Fibroblast of lung (primary cell): ENCODE measurements around the gene CLCN7. TPM values are rescaled to one million over a fixed set of nuclear protein-coding genes. Genes with fewer than 3 reads are reported as not detected.

Experiments used
- DNase-seq, 2 donors: peaks; one replicate each; pipeline versions ENCODE4 v3.0.0 to v3.0.0-alpha.2; 2010; ENCODE audit warnings: low read depth in 2 of 2
- H2AFZ ChIP-seq: 2 replicates; pipeline ENCODE4 v1.5.1; 2012; ENCODE audit warnings: low read length, control low read depth, inconsistent platforms
- H3K27ac ChIP-seq: 2 replicates; pipeline ENCODE4 v1.5.1; 2011; ENCODE audit warnings: low read length, control low read depth; ENCODE audit not compliant: insufficient read depth
- H3K27me3 ChIP-seq: 2 replicates; pipeline ENCODE4 v1.5.1; 2011; ENCODE audit warnings: mild to moderate bottlenecking, low read length; ENCODE audit not compliant: control insufficient read depth, insufficient read depth
- H3K36me3 ChIP-seq: 2 replicates; pipeline ENCODE4 v1.5.1; 2011; ENCODE audit warnings: low read length; ENCODE audit not compliant: control insufficient read depth, insufficient read depth
- H3K4me1 ChIP-seq: 2 replicates; pipeline ENCODE4 v1.5.1; 2011; ENCODE audit warnings: low read length; ENCODE audit not compliant: control insufficient read depth, insufficient read depth; ENCODE audit errors: extremely low read depth
- H3K4me2 ChIP-seq: 2 replicates; pipeline ENCODE4 v1.5.1; 2011; ENCODE audit warnings: low read length, control low read depth; ENCODE audit not compliant: insufficient read depth; ENCODE audit errors: extremely low read depth
- H3K4me3 ChIP-seq, 4 experiments: fragments of 200-600 bp in 1 of 4; sonication (generic) in 1 of 4; replicated peaks in 1 of 4; 2 replicates each; pipeline ENCODE4 v1.5.1; 2011 to 2016; ENCODE audit warnings: low read length in 4 of 4, low read depth in 3 of 4, mild to moderate bottlenecking in 3 of 4, control low read depth in 2 of 4, inconsistent platforms in 1 of 4, mixed read lengths in 1 of 4; ENCODE audit not compliant: insufficient read depth in 1 of 4; ENCODE audit errors: control extremely low read depth in 1 of 4
- H3K79me2 ChIP-seq: 2 replicates; pipeline ENCODE4 v1.5.1; 2012; ENCODE audit warnings: mild to moderate bottlenecking, low read length, inconsistent platforms; ENCODE audit not compliant: control insufficient read depth, insufficient read depth
- H3K9ac ChIP-seq: 2 replicates; pipeline ENCODE4 v1.5.1; 2011; ENCODE audit warnings: mild to moderate bottlenecking, low read length, control low read depth; ENCODE audit not compliant: insufficient read depth
- H3K9me3 ChIP-seq: 2 replicates; pipeline ENCODE4 v1.5.1; 2012; ENCODE audit warnings: low read depth, low read length; ENCODE audit not compliant: control insufficient read depth, insufficient read depth
- H4K20me1 ChIP-seq: 2 replicates; pipeline ENCODE4 v1.5.1; 2011; ENCODE audit warnings: low read length; ENCODE audit not compliant: control insufficient read depth, insufficient read depth; ENCODE audit errors: extremely low read depth
- EZH2 ChIP-seq: IDR thresholded peaks from 2 replicates; pipeline ENCODE4 v1.5.1; 2012; ENCODE audit warnings: low read length, control low read depth, mild to moderate bottlenecking; ENCODE audit errors: missing control alignments
- polyA plus RNA-seq, 2 donors: library from polyadenylated mRNA; depleted of rRNA in 1 of 2; stranded (reverse) in 1 of 2; unstranded in 1 of 2; fragments of >200 nt; gene quantifications; 2 replicates each; pipeline ENCODE4 v1.2.1, GENCODE V29; 2011 to 2012; ENCODE audit warnings: missing spikeins in 1 of 2
- total RNA-seq: library from RNA; depleted of rRNA; stranded (reverse); fragments of >200 nt; gene quantifications from 2 replicates; pipeline ENCODE4 v1.2.1, GENCODE V29; 2014
- TF ChIP-seq, protein P1 (sequence below), 2 donors: IDR thresholded peaks in 1 of 2; conservative IDR thresholded peaks in 1 of 2; 1 replicate in 1 of 2; 2 replicates in 1 of 2; pipeline ENCODE4 v1.5.1; 2011 to 2012; ENCODE audit warnings: low read length in 2 of 2, control low read depth in 1 of 2, inconsistent platforms in 1 of 2, low read depth in 1 of 2, mild to moderate bottlenecking in 1 of 2

Gene CLCN7
- total and polyA plus RNA-seq, 2 donors (not counting 1 experiment from before 2014, with no cell fraction given) = 25.0 to 83.4 TPM

DNA sequence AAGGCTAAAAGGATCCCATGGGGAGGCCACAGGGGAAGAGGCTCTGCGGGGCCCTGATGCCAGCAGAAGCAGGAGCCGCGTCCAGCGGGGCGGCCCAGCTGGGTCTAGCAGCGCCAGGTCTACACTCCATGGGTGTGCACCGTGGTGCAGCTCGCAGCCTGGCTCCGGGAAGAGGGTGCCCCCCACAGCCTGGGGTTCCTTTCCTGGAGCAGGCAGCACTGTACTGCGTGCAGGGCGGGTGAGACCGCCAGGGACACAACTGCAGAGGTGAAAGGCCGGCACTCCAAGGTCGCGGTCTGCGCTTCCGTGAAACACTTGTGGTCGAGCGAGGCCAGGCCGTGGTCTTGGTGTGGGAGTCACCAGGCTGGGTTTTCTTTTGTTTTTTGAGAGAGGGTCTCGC lies 24.0 kb downstream of the CLCN7 start:
- H3K79me2 ChIP-seq = no peaks in the 10 kb centered on the region
- H2AFZ ChIP-seq = no peak overlapping the region
- DNase-seq = no peak
- no peak overlapping the region for H3K9ac ChIP-seq
- TF ChIP-seq EZH2 = no peak
- TF ChIP-seq, protein P1, sequence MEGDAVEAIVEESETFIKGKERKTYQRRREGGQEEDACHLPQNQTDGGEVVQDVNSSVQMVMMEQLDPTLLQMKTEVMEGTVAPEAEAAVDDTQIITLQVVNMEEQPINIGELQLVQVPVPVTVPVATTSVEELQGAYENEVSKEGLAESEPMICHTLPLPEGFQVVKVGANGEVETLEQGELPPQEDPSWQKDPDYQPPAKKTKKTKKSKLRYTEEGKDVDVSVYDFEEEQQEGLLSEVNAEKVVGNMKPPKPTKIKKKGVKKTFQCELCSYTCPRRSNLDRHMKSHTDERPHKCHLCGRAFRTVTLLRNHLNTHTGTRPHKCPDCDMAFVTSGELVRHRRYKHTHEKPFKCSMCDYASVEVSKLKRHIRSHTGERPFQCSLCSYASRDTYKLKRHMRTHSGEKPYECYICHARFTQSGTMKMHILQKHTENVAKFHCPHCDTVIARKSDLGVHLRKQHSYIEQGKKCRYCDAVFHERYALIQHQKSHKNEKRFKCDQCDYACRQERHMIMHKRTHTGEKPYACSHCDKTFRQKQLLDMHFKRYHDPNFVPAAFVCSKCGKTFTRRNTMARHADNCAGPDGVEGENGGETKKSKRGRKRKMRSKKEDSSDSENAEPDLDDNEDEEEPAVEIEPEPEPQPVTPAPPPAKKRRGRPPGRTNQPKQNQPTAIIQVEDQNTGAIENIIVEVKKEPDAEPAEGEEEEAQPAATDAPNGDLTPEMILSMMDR (conservative IDR thresholded peaks at IDR 0.05 in 1 of 2, IDR thresholded peaks at IDR 0.05 in 1 of 2; ENCODE audit: low read depth in 1 of 2, low read length in 2 of 2) = no peak
- H3K9me3 ChIP-seq = no peaks in the 10 kb centered on the region
- H3K4me1 ChIP-seq = no peaks in the 10 kb centered on the region
- no peak overlapping the region for H3K4me2 ChIP-seq
- H3K27ac ChIP-seq = no peak overlapping the region
- H3K27me3 ChIP-seq = no peaks in the 10 kb centered on the region
- H3K36me3 ChIP-seq = peaks cover 22% of the 10 kb centered on the region
- no peaks in the 10 kb centered on the region for H4K20me1 ChIP-seq
- no peak overlapping the region for H3K4me3 ChIP-seq

DNA sequence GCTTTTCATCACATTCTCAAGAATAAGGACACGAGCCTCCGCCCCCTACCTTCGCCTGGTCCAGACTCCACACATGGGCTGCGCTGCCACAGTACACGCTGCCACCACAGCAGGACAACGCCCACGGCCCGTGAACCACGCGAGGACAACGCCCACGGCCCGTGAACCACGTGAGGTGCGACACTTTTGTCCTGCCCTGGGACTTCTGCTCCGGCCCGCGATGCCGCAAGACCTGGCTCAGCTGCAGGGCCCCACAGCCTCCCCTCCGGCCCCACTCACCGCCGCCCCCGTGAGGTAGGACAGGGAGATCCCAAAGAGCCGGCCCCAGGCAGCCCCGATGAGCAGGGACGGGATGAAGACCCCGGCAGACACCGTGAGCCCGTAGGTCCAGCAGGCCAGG lies 24.6 kb downstream of the CLCN7 start:
- H3K9ac ChIP-seq = no peak overlapping the region
- H3K27me3 ChIP-seq = no peaks in the 10 kb centered on the region
- H3K9me3 ChIP-seq = no peaks in the 10 kb centered on the region
- H4K20me1 ChIP-seq = no peaks in the 10 kb centered on the region
- H3K4me3 ChIP-seq = no peak overlapping the region
- no peak overlapping the region for H3K27ac ChIP-seq
- no peak overlapping the region for H3K4me2 ChIP-seq
- H2AFZ ChIP-seq = no peak overlapping the region
- no peak for TF ChIP-seq EZH2
- TF ChIP-seq, protein P1 (conservative IDR thresholded peaks at IDR 0.05 in 1 of 2, IDR thresholded peaks at IDR 0.05 in 1 of 2; ENCODE audit: low read depth in 1 of 2, low read length in 2 of 2) = no peak
- no peak for DNase-seq
- H3K4me1 ChIP-seq = no peaks in the 10 kb centered on the region
- H3K79me2 ChIP-seq = no peaks in the 10 kb centered on the region
- peaks cover 20% of the 10 kb centered on the region for H3K36me3 ChIP-seq

DNA sequence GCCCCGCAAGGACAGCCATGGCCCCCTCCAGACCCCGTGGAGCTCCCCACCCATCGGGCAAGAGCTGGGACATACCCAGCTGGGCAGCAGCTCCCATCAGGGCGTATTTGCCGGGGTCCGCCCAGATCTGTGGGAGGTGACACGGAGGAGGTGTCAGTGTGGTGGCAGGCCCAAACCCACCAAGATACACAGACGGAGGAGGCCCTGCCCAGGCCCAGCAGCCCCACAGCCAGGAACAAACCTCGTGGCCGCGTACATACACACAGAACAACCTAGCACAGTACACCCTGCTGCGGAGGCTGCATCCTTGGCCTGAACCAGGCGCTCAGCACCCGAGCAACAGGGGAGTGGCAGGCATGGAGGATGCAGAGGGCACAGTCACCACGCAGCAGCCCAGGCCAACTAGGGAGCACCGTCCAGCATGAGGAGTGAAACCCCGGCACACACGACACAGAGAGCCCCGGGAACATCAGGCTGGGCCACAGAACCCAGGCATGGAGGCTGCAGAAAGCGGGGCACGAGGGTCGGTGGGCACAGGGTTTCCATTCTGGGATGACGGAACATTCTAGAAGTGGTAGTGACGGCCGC lies 25.5 kb downstream of the CLCN7 start:
- Histone ChIP-seq H3K4me1 (no peaks in the 10 kb centered on the region), H3K79me2 (no peaks in the 10 kb centered on the region), H2AFZ (no peak overlapping the region), H3K9ac (no peak overlapping the region), H3K4me3 (no peak overlapping the region), H4K20me1 (no peaks in the 10 kb centered on the region), H3K9me3 (no peaks in the 10 kb centered on the region), H3K36me3 (peaks cover 18% of the 10 kb centered on the region), H3K4me2 (no peak overlapping the region), H3K27me3 (no peaks in the 10 kb centered on the region), H3K27ac (no peak overlapping the region)
- no peak for DNase-seq
- TF ChIP-seq, protein P1 (conservative IDR thresholded peaks at IDR 0.05 in 1 of 2, IDR thresholded peaks at IDR 0.05 in 1 of 2; ENCODE audit: low read depth in 1 of 2, low read length in 2 of 2) = no peak
- TF ChIP-seq EZH2 = no peak
